HG03280 (cell line): Measurements from ENCODE around the gene TTC13.
"Not testable (repeated sequence)": the region's sequence is repeated elsewhere in the genome, so short reads cannot be mapped to it uniquely, and the experiment has no call there.

Source experiments
- ATAC-seq: cut with Tn5 transposase; IDR thresholded peaks from one replicate; pipeline ENCODE4 v1.9.1; 2021; ENCODE audit warnings: mild to moderate bottlenecking, moderate library complexity; ENCODE audit not compliant: unreplicated experiment

The TTC13 gene, protein sequence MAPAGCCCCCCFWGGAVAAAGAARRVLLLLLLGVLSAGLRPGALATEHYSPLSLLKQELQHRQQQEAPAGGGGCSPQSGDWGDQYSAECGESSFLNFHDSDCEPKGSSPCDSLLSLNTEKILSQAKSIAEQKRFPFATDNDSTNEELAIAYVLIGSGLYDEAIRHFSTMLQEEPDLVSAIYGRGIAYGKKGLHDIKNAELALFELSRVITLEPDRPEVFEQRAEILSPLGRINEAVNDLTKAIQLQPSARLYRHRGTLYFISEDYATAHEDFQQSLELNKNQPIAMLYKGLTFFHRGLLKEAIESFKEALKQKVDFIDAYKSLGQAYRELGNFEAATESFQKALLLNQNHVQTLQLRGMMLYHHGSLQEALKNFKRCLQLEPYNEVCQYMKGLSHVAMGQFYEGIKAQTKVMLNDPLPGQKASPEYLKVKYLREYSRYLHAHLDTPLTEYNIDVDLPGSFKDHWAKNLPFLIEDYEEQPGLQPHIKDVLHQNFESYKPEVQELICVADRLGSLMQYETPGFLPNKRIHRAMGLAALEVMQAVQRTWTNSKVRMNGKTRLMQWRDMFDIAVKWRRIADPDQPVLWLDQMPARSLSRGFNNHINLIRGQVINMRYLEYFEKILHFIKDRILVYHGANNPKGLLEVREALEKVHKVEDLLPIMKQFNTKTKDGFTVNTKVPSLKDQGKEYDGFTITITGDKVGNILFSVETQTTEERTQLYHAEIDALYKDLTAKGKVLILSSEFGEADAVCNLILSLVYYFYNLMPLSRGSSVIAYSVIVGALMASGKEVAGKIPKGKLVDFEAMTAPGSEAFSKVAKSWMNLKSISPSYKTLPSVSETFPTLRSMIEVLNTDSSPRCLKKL

GRCh38 chr1:230978491-230979388 is at the start of gene TTC13, which contains the start of gene ARV1:
Gene TTC13, minus strand, starts transcription at chr1:230978861. Its CDS starts 31 bp downstream, at chr1:230978830.
Gene ARV1, plus strand, starts transcription at chr1:230979094. Its CDS starts 12 bp downstream, at chr1:230979106.
- ATAC-seq = peak; percentile 95

DNA sequence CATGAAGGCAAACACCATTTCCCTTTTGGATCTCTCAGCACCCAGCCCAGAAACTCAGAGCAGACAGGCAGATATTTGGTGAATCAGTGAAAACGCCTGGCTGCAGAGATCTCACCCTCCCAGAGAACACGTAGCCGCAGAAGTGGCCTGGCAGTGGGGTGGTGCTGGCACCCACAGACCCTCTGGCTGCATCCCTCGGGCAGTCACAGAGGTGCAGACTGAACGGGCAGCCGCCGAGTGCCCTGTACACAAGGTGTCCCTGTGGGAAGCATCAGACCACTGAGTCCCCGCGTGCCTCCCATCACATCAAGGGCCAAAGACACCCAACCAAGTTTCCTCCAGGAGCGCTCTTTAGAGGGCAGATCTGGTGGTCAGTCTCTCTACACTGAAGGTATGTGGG is 49.3 kb upstream of the TTC13 start:
- no peak for ATAC-seq

GRCh38 chr1:231027136-231027925 is 48.7 kb upstream of the TTC13 start:
- no peak for ATAC-seq

DNA sequence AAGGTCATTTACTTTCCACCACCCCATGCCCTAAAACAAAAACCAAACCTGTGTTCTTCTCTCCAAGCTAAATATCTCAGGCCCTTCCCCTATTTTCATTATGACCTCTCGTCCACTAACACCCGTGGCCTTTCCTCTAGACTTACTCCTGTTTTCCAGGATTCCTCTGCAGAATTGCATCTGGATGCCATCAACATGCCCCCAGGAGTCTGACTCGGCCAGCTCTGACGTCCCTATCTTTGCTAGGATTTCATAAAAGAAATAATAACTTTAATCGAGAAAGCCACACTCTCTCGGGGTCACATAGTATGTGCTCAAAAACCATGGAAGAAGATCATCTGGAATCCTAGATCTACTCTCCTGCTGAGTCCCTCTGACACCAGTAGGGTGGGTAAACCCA is 47.9 kb upstream of the TTC13 start:
- ATAC-seq = no peak

DNA sequence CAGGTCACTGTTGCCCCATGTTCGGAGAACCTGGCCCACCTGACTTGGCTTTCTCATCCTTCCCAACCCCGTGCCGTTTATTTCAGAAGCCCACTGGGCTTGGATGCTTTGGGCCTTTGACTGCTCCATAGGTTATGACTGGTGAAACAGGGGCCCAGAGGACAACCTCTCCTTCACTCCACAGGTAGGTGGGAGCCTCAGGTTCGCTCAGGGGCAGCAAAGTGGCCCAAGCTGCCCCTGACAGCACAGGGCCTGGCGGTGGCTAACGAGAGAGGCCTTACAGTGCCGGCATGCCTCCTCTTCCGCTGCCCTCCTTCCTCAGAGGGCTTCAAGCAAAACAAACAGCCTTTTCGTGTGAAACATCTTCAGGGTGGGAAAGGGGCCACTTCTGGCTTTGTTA is 44.5 kb upstream of the TTC13 start:
- no peak for ATAC-seq

DNA sequence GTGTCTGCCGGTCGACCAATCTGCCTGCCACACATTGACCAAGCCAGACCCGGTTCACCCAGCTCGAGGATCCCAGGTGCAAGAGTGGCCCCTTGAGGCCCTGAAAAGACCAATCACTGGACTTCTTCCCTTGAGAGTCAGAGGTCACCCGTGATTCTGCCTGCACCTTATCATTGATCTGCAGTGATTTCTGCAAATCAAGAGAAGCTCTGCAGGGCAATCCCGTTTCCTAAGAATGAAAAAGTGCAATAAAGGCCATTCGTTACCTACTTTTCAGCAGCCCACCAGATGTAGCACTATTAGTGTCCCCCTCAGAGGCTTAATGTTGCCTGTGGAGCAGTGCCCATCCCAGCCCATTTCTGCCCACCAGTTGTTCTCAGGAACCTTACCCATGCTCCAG is 43.9 kb upstream of the TTC13 start:
- ATAC-seq = not testable (repeated sequence)

DNA sequence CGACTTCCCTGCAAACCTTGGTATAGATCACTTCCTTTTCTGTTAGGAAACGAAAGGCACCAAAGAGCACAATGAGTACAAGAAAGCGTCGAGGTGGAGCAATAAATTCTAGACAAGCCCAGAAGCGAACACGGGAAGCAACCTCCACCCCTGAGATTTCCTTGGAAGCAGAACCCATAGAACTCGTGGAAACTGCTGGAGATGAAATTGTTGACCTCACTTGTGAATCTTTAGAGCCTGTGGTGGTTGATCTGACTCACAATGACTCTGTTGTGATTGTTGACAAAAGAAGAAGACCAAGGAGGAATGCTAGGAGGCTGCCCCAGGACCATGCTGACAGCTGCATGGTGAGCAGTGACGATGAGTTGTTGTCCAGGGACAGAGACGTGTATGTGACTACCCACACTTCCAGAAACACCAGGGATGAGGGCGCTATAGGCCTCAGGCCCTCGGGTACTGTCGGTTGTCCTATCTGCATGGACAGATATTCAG is 42.9 kb upstream of the TTC13 start:
- ATAC-seq = no peak

DNA sequence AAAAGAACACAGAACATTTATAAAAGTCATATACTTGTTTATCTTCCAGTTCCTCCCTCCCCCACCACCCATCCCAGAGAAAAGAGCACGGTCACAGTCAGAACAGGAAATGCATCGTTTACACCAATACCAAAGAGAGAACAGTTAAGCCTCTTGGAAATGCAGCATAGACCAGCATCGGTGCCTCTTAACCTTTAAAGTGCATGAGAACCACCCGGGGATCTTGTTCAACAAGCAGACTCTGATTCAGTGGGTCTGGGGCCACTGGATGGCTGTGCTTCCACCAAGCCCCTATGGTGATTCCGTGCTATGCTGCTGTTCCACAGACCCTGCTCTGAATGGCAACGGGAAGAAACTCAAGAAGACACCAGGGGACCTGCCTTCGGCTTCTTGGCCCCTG is 42.2 kb upstream of the TTC13 start:
- no peak for ATAC-seq

DNA sequence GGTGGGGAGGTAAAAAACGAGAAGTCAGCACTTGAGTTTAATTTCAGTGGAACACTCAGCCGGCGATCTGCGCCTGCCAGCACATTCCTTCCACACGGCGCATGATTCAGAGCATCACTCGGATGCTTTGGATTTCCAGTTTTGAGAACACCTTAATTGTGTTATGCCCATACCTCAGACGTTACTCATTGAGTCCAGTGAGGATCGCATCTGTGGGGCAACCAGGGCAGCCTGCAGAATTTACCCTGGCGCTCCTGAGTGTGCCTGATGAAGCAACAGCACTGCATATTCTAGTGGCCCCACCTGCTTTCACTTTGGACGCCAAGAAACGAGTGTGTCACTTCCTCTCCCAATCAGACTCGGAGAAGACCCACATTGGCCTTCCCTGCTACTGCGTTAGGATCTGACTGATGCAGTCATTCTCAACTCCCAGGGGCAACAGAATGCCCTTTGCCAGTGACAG is 41.5 kb upstream of the TTC13 start:
- ATAC-seq = no peak

GRCh38 chr1:231019711-231020110 is 41.0 kb upstream of the TTC13 start:
- no peak for ATAC-seq

- ATAC-seq = no peak
Observed at GRCh38 chr1:231016966-231017365, 38.3 kb upstream of the TTC13 start.

GRCh38 chr1:231016234-231016633 is 37.6 kb upstream of the TTC13 start:
- no peak for ATAC-seq

GRCh38 chr1:231013391-231014015 is 34.8 kb upstream of the TTC13 start:
- no peak for ATAC-seq

- no peak for ATAC-seq
Observed at GRCh38 chr1:231011963-231012362, 33.3 kb upstream of the TTC13 start.

DNA sequence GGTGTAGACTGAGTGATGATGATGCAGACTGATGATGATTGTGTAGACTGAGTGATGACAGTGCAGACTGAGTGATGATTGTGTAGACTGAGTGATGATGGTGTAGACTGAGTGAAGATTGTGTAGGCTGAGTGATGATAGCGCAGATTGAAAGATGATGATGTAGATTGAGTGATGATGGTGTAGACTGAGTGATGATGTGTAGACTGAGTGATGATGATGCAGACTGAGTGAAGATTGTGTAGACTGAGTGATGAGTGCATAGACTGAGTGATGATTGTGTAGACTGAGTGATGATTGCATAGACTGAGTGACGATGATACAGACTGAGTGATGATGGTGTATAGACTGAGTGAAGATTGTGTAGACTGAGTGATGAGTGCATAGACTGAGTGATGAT is 32.7 kb upstream of the TTC13 start:
- no peak for ATAC-seq

GRCh38 chr1:231007535-231007934 is 28.9 kb upstream of the TTC13 start:
- ATAC-seq = not testable (repeated sequence)

- ATAC-seq = no peak
Observed at GRCh38 chr1:231001892-231002291, 23.2 kb upstream of the TTC13 start.

DNA sequence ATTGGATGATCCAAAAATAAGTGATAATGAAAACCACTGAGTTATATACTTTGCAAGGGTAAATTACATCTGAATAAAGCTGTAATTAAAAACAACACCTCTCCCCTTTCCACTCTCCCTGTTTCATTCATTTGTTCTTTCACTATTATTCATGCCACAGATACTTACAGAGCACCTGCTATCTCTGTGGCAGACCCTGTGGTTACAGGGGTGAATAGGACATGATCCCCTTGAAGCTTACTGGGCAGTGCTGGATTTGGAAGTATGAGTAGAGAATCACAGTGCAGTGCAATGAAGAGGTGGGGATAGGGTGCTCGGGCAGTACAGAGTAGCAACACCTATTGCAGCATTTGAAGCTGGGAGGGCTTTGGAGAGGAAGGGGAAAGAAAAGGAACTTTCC is 22.0 kb upstream of the TTC13 start:
- no peak for ATAC-seq

DNA sequence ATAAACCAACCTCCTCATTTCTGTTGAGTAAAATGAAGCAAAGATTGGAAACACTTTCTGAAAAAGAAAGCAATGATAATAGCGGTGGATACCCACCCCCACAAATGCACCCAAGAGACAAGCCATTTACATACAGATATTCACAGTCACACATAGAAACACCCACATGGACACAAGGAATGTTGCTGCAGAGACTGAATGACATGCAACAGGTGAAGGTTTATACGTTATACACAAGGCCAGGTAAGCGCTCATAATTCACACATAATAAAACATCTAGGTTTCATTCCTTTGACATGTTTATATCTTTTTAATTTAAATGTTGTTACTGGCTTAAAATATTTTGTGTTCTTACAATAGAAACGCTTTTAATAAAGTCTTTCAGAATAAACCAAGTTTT is 21.5 kb upstream of the TTC13 start:
- ATAC-seq = no peak
